HG03097 (cell line): ENCODE data around the gene SLC15A3.
"Not testable (repeated sequence)": the region's sequence is repeated elsewhere in the genome, so short reads cannot be mapped to it uniquely, and the experiment has no call there.

Experiments
- ATAC-seq: cut with Tn5 transposase; IDR thresholded peaks from one replicate; pipeline ENCODE4 v1.9.1; 2021; ENCODE audit not compliant: unreplicated experiment, low FRiP score

The SLC15A3 gene

GRCh38 chr11:60977836-60978235 lies 25.9 kb upstream of the SLC15A3 start:
- ATAC-seq = no peak

GRCh38 chr11:60977224-60977623 lies 25.2 kb upstream of the SLC15A3 start:
- no peak for ATAC-seq

DNA sequence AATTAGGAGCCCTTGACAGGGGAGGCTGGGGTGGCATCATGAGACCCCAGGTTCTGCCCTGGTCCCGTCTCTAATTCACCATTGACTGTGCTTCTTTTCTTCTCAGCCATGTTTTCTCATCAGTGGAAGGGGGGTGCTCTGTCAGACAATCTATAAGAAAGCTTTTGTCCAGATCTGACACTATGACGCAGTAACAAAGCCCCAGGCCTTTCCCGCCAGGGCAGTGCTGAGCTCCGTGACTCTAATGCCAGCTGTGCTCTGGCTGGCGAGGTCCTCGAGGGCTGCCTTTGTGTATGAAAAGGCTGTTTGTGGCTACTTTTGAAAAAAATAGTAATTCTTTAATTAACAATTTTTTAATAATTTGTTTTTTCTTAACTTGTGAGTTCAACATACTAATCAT lies 22.8 kb upstream of the SLC15A3 start:
- ATAC-seq = no peak

- ATAC-seq = not testable (repeated sequence)
These were observed 22.3 kb upstream of the SLC15A3 start for GRCh38 chr11:60974316-60974715.

DNA sequence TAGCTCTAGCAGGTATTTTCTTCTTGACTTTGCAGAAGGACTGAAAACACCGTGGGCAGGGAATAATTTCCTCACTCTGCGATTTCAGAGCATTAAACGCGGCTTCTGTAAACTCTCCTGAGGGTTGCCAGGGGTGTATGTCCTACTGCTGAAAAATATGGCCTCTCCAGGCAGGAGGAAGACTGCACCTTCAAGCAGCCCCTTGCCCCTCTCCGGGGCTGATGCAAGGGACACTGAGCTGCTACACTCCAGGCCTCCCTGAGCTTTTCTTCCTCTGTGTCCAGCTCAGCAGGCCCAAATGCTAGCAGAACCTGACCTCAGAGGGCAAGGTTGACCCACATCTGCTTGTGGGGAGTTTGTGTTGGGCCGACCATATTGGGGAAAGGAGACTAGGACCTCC lies 21.7 kb upstream of the SLC15A3 start:
- no peak for ATAC-seq

- ATAC-seq = no peak
These were observed 20.4 kb upstream of the SLC15A3 start for GRCh38 chr11:60972182-60973030.

GRCh38 chr11:60971520-60971919 lies 19.5 kb upstream of the SLC15A3 start, which contains the start of gene CD6:
Gene CD6, plus strand, starts transcription at chr11:60971680. Its CDS starts 186 bp downstream, at chr11:60971866.
- no peak for ATAC-seq

GRCh38 chr11:60970890-60971289 lies 18.9 kb upstream of the SLC15A3 start:
- no peak for ATAC-seq

GRCh38 chr11:60970369-60970774 lies 18.4 kb upstream of the SLC15A3 start:
- ATAC-seq = no peak

- ATAC-seq = no peak
These were observed 16.2 kb upstream of the SLC15A3 start for GRCh38 chr11:60968223-60968622.

GRCh38 chr11:60966890-60967289 lies 14.9 kb upstream of the SLC15A3 start:
- ATAC-seq = no peak

GRCh38 chr11:60964801-60965200 lies 12.8 kb upstream of the SLC15A3 start:
- ATAC-seq = no peak

DNA sequence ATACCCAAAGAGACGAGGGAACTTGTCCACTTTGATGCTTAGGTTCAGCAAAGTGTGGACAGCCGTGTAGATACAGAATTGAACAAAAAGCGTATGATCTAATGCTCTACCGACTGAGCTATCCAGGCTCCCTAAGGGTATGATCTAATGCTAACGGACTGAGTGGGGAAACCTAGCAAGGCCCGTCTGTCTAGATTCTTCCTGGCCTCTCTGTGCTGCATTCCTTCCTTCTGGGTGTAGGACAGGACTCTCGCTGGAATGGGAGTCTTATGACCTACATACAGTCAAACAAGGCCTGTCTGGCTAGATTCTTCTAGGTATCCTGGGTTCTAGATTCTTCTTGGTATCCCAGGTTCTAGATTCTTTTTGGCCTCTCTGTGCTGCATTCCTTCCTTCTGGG lies 8.4 kb upstream of the SLC15A3 start:
- no peak for ATAC-seq

GRCh38 chr11:60959431-60959830 lies 7.5 kb upstream of the SLC15A3 start:
- ATAC-seq = no peak

DNA sequence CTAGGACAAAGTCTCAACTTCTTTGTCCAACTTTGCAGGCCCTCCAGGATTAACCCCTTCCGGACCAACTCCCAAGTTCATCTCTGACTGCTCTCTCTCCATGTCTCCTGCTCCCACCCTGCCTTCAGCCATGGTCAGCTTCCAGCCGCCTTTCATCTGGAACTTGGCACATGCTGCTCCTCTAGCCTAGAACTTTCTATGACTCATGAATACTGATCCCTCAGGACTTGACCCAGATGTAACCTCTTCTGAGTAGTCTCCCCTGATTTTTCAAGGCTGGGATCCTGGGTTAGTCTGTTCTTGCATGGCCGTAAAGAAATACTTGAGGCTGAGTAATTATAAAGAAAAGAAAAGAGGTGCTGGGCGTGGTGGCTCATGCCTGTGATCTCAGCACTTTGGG lies 5.2 kb upstream of the SLC15A3 start:
- no peak for ATAC-seq

DNA sequence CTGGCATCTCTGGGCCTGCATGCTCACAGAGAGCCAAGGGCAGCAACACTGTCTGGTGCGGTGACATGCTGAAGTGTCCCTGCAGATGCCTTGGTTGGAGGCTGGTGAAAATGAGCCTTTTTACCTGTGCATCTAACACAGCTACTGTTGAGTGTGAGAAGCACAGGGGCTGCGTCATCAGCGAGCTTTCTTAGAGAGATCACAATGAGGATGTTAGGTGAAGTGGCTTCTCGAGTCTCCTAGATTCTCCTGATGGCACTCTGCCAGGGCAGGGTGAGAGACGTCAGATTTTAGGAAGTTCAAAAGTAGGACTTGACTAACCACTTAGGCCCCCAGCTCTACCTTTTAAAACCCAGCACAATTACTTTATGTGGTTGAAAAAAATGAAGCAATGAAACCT lies 3.6 kb upstream of the SLC15A3 start:
- ATAC-seq = no peak

DNA sequence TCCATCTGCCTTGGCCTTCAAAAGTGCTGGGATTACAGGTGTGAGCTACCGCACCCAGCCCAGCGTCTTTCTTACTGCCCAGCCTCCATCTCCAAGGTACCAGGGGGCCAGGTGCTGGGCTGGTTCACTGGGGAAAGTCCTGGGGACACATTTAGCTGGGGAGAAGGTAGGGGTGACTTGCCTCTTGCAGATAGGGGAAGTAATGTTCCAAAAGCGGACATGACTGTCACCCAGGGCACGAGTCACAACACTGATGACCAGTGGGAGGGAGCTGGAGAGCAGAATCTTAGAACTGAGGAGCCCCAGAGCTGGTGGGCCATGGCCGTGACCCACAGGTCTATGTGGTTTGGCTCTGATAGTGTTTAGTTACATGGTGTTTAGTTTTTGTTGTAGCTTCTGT lies 2.4 kb upstream of the SLC15A3 start:
- no peak for ATAC-seq

DNA sequence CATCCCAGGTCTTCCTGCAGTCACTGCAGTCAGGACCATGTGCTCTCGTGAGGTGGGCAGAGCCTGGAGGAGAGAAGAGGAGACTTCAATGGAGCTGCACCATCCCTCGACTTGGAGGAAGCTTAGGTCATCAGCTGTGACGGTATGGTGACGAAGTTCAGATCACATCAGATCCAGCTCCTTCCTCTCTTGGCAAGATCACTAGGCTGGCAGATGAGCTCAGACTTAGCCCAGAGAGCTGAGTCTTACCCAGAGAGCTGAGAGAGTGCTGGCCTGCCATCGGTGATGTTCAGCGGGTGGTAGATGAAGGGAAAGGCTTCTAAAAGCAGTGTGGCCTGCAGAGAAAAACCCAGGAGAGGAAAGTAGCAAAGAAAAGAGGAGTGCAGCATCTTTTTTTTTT lies 1.8 kb upstream of the SLC15A3 start:
- ATAC-seq = no peak

DNA sequence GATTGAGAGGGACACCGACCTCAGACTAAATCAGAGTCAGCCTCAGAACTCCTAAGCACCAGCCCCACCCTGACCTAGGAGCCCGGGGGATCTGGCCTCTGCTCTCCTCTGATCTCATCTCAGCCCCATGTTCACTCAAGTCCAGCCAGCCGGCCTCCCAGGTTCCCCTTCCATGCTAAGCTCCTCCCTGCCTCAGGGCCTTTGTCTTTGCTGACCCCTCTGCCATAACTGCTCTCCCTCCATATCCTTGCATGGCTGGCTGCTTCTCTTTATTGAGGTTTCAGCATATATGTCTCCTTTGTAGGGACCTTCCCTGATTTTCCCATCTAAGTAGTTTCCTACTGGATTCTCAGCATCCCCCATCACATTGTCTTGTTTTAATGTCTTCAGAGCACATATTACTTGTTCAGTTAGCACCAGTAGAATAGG lies 780 bp upstream of the SLC15A3 start:
- no peak for ATAC-seq

GRCh38 chr11:60951606-60951903 lies 421 bp downstream of the SLC15A3 start:
- no peak for ATAC-seq

DNA sequence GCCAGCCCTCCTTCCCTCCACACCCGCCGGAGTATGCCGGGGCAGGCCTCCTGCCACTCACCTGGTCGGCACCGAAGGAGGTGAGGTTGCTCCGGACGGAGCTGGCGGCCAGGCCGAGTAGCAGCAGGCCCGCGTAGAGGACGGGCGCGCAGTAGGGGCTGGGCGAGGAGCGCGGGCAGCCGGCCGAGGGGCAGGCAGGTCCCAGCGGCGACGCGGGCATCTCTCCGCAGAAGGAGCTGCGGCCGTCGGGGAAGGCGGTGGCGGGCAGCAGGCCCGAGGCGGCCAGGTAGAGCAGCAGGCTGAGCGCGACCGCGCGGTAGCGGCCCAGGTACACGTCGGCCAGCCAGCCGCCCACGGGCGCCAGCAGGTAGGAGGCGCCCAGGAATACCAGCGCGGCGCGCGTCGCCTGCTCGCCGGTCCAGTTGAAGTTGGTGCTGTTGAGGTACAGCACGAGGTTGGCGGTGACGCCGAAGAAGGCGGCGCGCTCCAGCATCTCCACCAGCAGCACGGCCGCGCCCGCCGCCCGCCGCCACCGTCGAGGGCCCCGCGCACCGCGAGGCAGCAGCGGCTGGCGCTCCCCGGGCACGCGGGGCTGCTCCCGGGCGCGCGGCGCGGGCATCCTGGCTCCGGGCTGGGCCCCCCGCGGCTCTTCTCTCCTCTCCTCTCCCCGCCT lies 907 bp downstream of the SLC15A3 start:
- no peak for ATAC-seq

- ATAC-seq = no peak
These were observed 2.0 kb downstream of the SLC15A3 start for GRCh38 chr11:60950024-60950423.
